AG09309 (cell line): ENCODE measurements around the gene MFSD6.

ENCODE experiments used
- DNase-seq: peaks from one replicate; pipeline ENCODE4 v3.0.0-alpha.2; 2010; ENCODE audit warnings: low read depth
- H3K4me3 ChIP-seq: 2 replicates; pipeline ENCODE4 v1.5.1; 2011; ENCODE audit warnings: mild to moderate bottlenecking, low read depth, low read length, moderate library complexity; ENCODE audit not compliant: control insufficient read depth
- CTCF ChIP-seq: IDR thresholded peaks from 2 replicates; pipeline ENCODE4 v1.5.1; 2011; ENCODE audit warnings: mild to moderate bottlenecking, low read depth, low read length, inconsistent platforms; ENCODE audit not compliant: insufficient read depth, control insufficient read depth; ENCODE audit errors: missing control alignments

MFSD6 gene

GRCh38 chr2:190408538-190409271 lies 550 bp downstream of the MFSD6 start:
- H3K4me3 ChIP-seq: peak overlapping the region; percentile 64
- no peak for TF ChIP-seq CTCF
- no peak for DNase-seq

- H3K4me3 ChIP-seq: no peak overlapping the region
- TF ChIP-seq CTCF: no peak
- no peak for DNase-seq
These were observed 1.5 kb downstream of the MFSD6 start for GRCh38 chr2:190409616-190410015.

GRCh38 chr2:190410166-190410565 lies 2.0 kb downstream of the MFSD6 start:
- no peak for DNase-seq
- H3K4me3 ChIP-seq: no peak overlapping the region
- no peak for TF ChIP-seq CTCF

GRCh38 chr2:190412966-190413365 lies 4.8 kb downstream of the MFSD6 start:
- no peak for TF ChIP-seq CTCF
- no peak for DNase-seq
- no peak overlapping the region for H3K4me3 ChIP-seq

- no peak overlapping the region for H3K4me3 ChIP-seq
- DNase-seq: no peak
- no peak for TF ChIP-seq CTCF
These were observed 5.3 kb downstream of the MFSD6 start for GRCh38 chr2:190413421-190413820.

GRCh38 chr2:190415251-190415650 lies 7.1 kb downstream of the MFSD6 start:
- no peak for TF ChIP-seq CTCF
- DNase-seq: no peak
- H3K4me3 ChIP-seq: no peak overlapping the region
